WTC11 (cell line): ENCODE measurements around the gene HES5.
A peak's percentile ranks its signal among the peaks of the same experiment; 100 is the strongest.

Source experiments
- AFF4 ChIP-seq: sonication (generic); formaldehyde crosslinking; IDR thresholded peaks from 2 replicates; pipeline ENCODE4 v1.8.1; 2023; ENCODE audit warnings: mild to moderate bottlenecking, missing genetic modification reagents, borderline replicate concordance
- ATF2 ChIP-seq: sonication (generic); formaldehyde crosslinking; IDR thresholded peaks from 2 replicates; pipeline ENCODE4 v1.8.1; 2022; ENCODE audit warnings: low read depth, missing genetic modification reagents, borderline replicate concordance
- CREM ChIP-seq: sonication (generic); formaldehyde crosslinking; IDR thresholded peaks from 2 replicates; pipeline ENCODE4 v1.8.1; 2022; ENCODE audit warnings: mild to moderate bottlenecking, missing genetic modification reagents, moderate library complexity
- CTCF ChIP-seq: fragments of 200-600 bp; IDR thresholded peaks from 2 replicates; pipeline ENCODE4 v1.8.0; 2022; ENCODE audit warnings: antibody characterized with exemption
- FOXP1 ChIP-seq: sonication (generic); formaldehyde crosslinking; IDR thresholded peaks from 2 replicates; pipeline ENCODE4 v1.8.0; 2022; ENCODE audit warnings: missing genetic modification reagents, mild to moderate bottlenecking, moderate library complexity, borderline replicate concordance
- JUN ChIP-seq: sonication (generic); formaldehyde crosslinking; IDR thresholded peaks from 2 replicates; pipeline ENCODE4 v1.8.0; 2023; ENCODE audit warnings: mild to moderate bottlenecking, missing genetic modification reagents
- MAX ChIP-seq: sonication (generic); formaldehyde crosslinking; IDR thresholded peaks from 2 replicates; pipeline ENCODE4 v1.8.0; 2022; ENCODE audit warnings: mild to moderate bottlenecking, missing genetic modification reagents
- NFE2L1 ChIP-seq: sonication (generic); formaldehyde crosslinking; IDR thresholded peaks from 2 replicates; pipeline ENCODE4 v1.8.1; 2023; ENCODE audit warnings: missing genetic modification reagents
- RELA ChIP-seq: sonication (generic); formaldehyde crosslinking; IDR thresholded peaks from 2 replicates; pipeline ENCODE4 v1.8.1; 2022; ENCODE audit warnings: missing genetic modification reagents, mild to moderate bottlenecking, borderline replicate concordance
- ZNF121 ChIP-seq: sonication (generic); formaldehyde crosslinking; IDR thresholded peaks from 2 replicates; pipeline ENCODE4 v1.8.0; 2023; ENCODE audit warnings: missing genetic modification reagents
- ZNF423 ChIP-seq: fragments of 250-450 bp; sonication (Bioruptor Pico); IDR thresholded peaks from 2 replicates; pipeline ENCODE4 v2.1.2; 2022; ENCODE audit warnings: mild to moderate bottlenecking, moderate library complexity

- TF ChIP-seq AFF4 (CRISPR knock-in tag) (no peak), ATF2 (CRISPR knock-in tag) (no peak), NFE2L1 (CRISPR knock-in tag) (no peak), ZNF121 (CRISPR knock-in tag) (no peak), CREM (CRISPR knock-in tag) (no peak), FOXP1 (CRISPR knock-in tag) (no peak; the same call in none of the 2 replicates), CTCF (no peak), RELA (CRISPR knock-in tag) (0 out of 2 replicates have a peak, but pooled peaks have one; percentile 5), ZNF423 (CRISPR knock-in tag) (no peak), MAX (CRISPR knock-in tag) (0 out of 2 replicates have a peak, but pooled peaks have one; percentile 9), JUN (CRISPR knock-in tag) (no peak)
Observed at GRCh38 chr1:2546515-2547209, 16.6 kb upstream of the HES5 start.
